ENCODE results near the gene TAPBPL.
"Not testable (repeated sequence)": the region's sequence is repeated elsewhere in the genome, so short reads cannot be mapped to it uniquely, and the experiment has no call there.

The TAPBPL gene

DNA sequence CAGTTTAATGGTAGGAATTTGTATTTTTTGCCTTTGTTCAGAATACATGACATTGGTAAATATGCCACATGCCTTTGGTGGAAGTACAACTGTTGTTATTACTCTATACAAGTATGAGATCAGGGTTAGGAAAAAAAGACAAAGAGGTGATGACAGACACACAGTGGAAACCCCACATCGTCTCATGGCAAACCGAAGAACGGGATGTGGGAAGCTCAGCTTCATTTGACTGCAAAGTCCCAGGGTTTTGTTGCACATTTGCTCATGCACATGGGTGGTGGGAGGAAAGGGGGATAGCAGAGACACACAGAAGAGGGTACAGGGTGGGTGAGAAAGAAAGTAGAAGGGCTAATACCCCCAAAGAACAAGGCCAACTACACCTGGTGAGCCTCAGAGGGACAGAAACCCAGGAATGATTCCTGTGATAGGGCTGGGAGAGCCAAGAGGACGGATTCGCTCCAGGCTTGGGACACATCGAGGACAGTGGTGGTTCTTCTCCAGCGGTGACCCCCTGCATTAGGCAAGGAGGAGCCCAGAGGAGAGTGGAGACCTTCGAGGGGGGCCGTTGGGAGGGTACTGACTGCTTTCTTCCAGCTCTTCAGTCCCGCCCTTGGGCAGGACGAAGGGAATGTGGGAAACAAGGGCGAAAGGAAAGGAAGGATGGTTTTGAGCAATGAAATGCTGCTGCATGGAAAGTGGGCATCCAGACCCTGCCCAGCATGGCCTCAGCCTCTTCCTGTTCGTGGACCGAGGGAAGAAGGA is 10.6 kb downstream of the TAPBPL start:
- DNase-seq (ENCODE audit: low read depth) = no peak

DNA sequence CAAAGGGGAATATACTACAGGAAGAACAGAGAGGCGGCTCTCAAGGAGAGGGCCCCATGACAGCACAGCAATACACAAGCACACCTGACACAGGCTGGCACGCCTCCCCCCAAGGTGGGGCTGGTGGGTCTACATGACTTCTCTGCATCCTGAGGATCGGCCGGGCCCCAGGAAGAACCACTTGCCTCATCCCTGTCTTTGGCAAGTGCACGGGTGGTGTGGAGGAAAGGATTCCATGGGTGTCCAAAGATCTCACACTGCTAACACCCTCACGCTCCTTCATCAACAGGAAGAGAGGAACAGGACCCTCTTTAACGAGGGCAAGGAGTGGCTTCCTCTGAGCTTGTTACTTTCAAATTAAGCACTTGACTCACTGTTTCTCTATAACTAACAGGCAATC is 11.4 kb downstream of the TAPBPL start:
- no peak for DNase-seq (ENCODE audit: low read depth)

DNA sequence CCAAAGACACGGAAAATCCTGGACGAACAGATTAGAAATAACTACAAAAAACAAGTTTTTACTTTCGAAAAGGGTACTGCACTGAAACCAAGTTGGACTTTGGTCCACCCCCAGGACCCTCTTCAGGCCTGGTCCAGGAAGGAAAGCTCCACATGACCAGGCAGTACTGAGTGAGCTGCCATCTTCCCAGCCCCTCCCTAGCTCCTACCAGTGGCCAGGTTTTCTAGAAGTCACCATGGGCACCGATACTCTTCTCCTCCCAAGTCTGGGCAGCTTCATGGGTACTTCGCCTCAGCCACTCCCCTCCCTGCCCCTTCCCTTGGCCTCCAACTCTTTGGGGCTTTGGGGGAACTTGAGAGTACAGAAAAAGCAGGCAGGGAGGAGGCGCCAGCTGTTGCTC is 12.0 kb downstream of the TAPBPL start:
- DNase-seq (ENCODE audit: low read depth) = no peak

DNA sequence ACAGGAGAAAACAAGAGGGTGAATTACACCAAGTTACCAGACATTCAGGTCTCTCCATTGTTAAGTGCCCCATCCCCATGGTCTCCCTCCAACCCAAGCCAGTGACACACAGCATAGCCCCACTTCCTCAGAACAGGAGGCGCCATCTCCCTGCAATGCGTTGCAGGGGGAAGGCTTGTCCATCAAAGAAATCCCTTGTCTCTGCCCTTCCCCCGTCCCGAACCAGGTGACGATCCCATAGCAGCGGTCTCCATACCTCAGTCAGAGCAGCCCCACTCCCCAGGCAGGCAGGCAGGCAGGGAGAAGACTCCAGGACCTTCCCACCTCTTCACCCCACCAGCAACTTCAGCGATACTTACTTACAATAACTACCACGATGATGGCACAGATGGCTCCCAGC is 12.7 kb downstream of the TAPBPL start:
- DNase-seq (ENCODE audit: low read depth) = no peak

DNA sequence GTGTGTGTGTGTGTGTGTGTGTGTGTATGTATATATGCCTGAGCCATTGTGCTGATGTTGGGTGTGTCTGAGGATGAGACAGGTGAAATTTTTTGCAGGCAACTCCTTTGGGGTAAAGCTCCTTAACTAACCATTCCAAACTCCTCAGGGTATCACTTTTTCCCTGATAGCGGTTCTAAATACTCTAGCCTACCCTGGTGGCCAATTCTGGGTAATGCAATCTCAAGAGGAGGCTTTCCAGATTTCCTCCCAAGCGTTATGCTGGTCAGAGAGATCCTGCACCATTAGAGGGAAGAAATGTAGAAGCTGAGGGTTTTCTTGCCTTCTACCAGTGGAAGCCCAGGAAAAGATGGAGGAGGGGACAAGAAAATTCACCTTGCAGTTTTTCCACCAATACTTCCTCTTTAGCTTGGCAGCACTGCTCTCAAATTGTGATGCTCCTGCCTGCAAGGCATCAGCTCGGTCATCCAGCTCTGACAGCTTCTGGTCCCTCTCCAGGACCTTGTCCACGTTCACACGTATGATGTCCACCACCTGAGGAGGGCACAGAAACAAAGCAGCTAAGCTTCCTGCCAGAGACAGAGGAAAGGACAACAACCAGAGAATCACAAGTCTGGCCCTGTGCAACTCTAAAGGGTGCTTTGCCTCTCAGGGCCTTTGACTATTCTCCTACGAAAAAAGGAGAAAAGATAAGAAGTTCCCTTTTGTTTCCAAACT is 13.8 kb downstream of the TAPBPL start:
- peak; percentile 49 for DNase-seq (ENCODE audit: low read depth)

DNA sequence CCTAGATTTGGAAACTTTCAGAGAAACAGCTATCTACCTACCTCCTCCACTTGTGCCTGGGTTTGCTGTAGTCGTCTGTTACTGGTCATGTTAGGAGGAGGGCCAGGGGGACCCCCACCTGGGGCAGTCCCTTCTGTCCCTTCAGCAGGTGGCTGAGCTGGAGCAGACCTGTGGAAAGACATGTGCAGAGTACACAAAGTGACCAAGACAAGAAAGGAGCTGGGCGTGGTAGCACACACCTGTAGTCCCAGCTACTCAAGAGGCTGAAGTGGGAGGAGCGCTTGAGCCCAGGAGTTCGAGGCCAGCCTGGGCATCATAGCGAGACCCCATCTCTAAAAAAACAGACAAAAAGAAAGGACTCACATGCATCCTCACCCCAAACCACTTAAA is 14.3 kb downstream of the TAPBPL start:
- DNase-seq (ENCODE audit: low read depth) = no peak

DNA sequence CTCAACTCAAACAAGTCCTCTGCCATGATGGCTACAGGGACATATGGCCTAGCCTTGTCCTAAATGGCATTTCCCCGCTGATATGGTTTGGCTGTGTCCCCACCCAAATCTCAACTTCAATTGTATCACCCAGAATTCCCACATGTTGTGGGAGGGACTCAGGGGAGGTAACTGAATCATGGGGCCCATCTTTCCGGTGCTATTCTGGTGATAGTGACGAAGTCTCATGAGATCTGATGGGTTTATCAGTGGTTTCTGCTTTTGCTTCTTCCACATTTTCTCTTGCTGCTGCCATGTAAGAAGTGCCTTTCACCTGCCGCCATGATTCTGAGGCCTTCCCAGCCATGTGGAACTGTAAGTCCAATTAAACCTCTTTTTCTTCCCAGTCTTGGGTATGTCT is 14.9 kb downstream of the TAPBPL start:
- DNase-seq (ENCODE audit: low read depth) = not testable (repeated sequence)

DNA sequence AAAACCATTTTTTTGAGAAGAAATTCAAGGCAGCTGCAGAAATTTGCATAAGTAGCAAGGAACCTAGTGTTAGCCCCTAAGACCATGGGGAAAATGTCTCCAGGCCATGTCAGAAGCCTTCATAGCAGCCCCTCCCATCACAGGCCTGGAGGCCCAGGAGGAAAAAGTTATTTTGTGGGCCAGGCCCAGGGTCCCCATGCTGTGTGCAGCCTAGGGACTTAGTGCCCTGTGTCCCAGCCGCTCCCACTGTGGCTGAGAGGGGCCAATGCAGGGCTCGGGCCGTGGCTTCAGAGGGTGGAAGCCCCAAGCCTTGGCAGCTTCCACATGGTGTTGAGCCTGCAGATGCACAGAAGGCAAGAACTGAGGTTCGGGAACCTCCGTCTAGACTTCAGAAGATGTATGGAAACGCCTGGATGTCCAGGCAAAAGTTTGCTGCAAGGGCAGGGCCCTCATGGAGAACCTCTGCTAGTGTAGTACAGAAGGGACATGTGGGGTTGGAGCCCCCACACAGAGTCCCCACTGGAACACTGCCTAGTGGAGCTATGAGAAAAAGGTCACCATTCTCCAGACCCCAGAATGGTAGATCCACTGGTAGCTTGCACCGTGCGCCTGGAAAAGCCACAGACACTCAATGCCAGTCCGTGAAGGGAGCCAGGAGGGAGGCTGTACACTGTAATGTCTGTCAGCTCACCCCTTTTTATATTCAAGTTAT is 15.9 kb downstream of the TAPBPL start:
- DNase-seq (ENCODE audit: low read depth) = not testable (repeated sequence)

DNA sequence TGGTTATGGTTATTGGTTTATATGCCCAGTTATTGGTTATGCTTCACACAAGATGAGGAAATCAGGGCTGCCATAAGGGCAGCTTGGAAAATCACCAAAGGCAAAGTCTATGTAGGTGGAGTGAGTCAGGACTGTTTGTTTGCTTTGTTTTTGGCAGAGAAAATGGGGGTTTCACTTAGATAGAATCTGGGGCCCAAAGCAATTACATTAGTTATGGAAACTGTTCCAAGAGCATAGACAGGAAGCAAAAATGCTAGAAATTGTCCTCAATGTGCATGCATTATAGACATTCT is 16.4 kb downstream of the TAPBPL start:
- no peak for DNase-seq (ENCODE audit: low read depth)

DNA sequence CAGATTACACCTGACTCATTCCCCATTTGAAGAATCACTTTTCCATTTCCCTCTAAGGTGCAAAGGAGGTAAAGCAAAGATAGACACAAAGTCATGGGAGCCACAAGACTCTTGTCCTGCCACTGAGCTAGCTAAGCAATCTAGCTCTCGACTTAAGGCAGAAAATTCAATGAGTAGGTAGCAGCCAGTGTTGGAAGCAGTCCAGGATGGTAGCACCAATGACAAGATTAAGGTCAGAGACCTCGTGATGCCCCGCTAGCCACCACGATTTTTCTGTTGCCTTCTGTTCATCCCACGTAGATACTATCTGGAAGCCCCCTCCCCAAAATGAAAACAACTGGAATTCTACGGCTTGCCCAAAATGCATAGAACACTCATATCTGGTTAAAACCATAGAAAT is 17.2 kb downstream of the TAPBPL start:
- DNase-seq (ENCODE audit: low read depth) = no peak

DNA sequence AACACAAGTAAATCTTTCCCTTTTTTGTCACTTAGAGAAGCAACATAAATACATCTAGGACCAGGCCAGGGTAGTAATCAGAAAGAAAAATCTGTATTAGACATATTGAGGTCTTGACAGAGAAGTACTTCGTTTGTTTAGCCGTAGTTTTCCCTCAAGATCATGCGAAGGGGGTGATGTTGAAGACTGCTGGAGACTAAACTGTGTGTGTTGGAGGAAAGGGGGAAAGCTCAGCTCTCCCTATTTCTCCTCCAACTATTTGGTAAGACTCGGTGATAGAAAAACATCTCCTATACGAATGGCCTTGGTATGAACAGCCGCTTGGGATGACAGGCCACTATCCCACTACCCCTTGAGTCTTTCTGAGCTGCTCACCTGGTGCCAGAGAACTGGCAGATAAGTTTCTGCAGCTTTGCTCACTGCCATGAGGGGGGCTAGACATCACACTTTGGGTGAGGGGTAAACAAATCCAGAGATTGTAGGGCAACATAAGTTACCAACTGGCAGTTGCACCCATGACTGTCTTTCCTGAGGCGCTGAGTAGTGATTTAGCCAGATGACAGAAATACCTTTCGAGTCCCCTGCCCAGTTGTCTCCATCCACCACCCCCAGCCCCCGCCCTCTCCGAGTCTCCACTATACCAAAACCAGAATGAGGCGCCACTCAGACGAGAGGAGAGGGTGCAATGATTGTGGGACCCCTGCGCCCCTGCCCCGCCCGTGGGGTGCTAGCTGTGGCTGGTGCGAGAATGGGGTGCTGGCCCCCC is 17.9 kb downstream of the TAPBPL start:
- no peak for DNase-seq (ENCODE audit: low read depth)

DNA sequence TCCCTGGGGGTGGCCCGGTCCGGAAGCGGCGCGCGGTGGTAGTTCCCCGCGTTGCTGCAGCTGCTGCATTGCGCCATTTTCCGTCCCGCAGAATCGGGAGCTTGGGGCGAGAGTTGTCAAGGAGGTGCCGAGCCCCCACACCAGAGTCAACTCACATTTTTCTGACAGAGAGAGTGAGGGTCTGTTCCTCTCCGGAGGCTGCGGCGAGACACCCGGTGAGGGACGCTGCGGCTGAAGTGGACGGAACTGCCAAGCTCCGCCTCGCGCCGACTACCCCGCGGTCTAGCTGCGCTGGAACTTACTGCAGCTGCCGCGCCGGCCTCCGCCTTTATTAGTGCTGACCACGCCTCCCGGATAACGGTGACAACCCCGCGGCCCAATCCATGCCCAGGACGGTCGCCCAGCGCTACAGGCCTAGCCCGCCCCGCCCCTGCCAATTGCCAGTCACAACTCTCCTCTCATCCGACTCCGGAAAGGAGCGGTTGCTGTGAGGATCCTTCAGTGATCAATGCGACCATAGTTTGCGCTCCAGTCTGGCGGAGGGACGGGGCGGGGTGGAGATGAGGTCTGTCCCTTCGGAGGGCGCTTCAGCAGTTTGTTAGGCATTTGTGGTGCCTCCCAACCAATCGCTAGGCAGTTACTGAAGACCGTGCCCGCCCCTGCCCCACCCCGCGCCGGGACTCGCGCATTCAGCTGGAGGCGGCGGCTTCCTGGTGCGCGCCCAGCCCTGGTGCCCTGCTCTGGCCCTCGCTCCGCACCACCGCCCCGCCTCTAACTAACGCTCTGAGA is 18.7 kb downstream of the TAPBPL start, which contains the start of gene VAMP1:
Gene VAMP1 (minus strand): TSS at position 303 of the 789 bp plus-strand sequence. CDS start 146 bp downstream, at position 157.
- DNase-seq (ENCODE audit: low read depth) = peak; percentile 96

DNA sequence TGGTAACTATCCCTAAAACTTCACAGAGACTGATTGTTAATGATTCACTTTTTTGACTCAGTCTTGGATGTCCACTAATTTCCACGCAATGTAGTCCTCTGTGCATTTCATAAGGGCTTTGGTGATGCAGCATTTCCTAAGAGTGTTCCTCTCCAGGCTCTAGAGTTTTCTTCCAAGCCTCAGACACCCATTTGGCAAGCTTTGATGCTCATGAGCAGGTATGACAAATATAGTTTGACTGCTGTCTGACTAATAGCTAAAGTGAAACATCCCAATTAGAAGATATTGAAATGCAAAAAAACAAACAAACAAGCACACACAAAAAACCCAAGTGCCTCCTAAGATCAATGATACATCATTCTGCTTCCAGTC is 20.1 kb downstream of the TAPBPL start:
- DNase-seq (ENCODE audit: low read depth) = no peak

DNA sequence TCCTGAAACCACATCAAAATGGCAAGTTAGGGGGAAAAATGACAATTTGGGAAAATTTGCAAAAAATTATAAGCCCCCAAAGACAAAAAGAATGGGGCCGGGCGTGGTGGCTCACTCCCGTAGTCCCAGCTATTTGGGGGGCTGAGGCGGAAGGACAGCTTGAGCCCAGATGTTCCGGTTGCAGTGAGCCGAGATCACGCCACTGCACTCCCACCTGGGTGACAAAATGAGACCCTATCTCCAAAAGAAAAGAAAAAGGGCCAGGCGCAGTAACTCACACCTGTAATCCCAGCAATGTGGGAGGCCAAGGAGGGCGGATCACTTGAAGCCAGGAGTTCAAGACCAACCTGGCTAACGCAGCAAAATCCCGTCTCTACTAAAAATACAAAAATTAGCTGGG is 20.6 kb downstream of the TAPBPL start:
- DNase-seq (ENCODE audit: low read depth) = no peak

DNA sequence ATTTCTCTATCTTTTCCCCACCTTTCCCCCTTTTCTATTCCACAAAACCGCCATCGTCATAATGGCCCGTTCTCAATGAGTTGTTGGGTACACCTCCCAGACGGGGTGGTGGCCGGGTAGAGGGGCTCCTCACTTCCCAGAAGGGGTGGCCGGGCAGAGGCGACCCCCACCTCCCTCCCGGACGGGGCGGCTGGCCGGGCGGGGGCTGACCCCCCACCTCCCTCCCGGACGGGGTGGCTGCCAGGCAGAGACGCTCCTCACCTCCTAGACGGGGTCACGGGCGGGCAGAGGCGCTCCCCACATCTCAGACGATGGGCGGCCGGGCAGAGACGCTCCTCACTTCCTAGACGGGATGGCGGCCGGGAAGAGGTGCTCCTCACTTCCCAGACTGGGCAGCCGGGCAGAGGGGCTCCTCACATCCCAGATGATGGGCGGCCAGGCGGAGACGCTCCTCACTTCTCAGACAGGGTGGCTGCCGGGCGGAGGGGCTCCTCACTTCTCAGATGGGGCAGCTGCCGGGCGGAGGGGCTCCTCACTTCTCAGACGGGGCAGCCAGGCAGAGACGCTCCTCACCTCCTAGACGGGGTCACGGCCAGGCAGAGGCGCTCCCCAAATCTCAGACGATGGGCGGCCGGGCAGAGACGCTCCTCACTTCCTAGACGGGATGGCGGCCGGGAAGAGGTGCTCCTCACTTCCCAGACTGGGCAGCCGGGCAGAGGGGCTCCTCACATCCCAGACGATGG is 23.6 kb downstream of the TAPBPL start:
- not testable (repeated sequence) for DNase-seq (ENCODE audit: low read depth)

DNA sequence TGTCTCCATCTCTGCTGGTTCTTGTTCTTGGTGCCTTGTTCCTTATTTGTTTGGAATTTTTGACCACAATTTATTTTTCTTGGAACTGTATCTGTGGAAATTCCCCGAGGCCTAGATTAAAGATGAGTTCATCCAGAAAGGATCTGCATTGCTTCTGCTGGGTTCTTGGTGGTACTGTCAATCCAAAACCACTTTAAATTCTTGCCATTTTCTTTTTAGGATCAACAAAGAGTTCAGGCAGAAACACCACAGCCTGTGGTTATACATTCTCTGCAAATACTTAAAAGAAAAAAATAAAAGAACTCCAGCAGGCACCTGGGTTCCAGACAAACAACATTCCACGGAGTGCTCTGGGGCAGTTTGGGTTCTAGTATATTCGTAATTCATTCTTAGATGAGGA is 24.6 kb downstream of the TAPBPL start:
- DNase-seq (ENCODE audit: low read depth) = no peak

DNA sequence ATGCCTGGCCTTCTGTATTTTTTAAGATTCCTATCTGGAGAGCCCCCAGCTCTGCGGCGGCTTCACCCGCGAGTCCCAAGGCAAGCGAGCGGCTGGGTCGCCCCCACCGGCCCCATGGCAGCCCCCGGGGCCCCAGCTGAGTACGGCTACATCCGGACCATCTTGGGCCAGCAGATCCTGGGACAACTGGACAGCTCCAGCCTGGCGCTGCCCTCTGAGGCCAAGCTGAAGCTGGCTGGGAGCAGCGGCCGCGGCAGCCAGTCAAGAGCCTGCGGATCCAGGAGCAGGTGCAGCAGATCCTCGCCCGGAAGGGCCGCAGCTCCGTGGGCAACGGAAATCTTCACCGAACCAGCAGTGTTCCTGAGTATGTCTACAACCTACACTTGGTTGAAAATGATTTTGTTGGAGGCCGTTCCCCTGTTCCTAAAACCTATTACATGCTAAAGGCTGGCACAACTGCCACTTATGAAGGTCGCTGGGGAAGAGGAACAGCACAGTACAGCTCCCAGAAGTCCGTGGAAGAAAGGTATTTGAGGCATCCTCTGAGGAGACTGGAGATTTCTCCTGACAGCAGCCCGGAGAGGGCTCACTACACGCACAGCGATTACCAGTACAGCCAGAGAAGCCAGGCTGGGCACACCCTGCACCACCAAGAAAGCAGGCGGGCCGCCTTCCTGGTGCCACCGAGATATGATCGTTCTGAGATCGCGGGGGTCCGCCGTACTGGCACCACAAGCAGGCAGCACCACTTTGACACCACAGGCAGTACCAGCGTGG is 25.9 kb downstream of the TAPBPL start:
- DNase-seq (ENCODE audit: low read depth) = not testable (repeated sequence)

DNA sequence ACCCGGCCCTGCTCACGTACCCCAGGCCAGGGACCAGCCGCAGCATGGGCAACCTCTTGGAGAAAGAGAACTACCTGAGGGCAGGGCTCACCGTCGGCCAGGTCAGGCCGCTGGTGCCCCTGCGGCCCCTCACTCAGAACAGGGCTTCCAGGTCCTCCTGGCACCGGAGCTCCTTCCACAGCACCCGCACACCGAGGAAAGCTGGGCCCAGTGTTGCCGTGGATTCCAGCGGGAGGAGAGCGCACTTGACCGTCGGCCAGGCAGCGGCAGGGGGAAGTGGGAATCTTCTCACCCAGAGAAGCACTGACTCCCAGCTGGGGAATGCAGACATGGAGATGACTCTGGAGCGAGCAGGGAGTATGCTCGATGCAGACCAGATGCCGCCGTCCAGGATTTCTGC is 26.6 kb downstream of the TAPBPL start:
- DNase-seq (ENCODE audit: low read depth) = no peak

DNA sequence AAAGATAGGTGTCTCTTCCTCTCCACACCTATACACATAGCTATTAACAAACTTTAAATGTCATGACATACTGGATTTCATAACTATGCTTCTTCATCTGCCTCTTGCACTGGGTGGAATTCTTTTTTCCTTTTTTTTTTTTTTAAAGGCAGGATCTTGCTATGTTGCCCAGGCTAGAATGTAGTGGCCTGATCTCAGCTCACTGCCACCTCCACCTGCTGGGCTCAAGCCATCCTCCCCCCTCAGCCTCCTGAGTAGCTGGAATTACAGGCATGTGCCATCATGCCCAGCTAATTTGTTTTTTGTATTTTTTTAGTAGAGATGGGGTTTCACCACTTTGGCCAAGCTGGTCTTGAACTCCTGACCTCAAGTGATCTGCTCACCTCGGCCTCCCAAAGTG is 36.4 kb downstream of the TAPBPL start:
- no peak for DNase-seq (ENCODE audit: low read depth)

DNA sequence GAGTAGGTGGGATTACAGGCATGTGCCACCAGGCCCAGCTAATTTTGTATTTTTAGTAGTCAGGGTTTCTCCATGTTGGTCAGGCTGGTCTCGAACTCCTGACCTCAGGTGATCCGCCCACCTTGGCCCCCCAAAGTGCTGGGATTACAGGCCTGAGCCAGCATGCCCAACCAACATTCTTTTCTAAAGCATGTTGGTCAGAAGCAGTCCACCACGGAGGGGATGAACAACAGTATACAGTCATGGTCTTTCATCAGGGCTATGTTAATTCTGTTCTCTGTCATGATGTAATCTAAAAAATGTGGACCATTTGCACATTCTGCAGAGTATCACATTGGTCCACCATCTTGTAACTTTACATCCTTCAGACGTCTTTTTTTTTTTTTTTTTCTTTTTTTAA is 37.6 kb downstream of the TAPBPL start:
- DNase-seq (ENCODE audit: low read depth) = no peak
